Measurements from ENCODE around the gene ADGRG3.

The ADGRG3 gene

DNA sequence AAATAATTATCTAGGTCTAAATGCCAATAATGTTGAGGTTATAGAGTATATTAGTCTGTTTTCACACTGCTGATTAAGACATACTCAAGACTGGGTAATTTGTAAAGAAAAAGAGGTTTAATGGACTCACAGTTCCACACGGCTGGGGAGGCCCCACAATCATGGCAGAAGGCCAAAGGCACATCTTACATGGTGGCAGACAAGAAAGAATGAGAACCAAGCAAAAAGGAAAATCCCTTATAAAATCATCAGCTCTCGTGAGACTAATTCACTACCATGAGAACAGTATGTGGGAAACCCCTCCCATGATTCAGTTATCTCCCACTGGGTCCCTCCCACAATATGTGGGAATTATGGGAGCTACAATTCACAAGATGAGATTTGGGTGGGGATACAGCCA, 64.6 kb downstream of the ADGRG3 start:
- no peak for TF ChIP-seq CTCF (conservative IDR thresholded peaks at IDR 0.05; ENCODE audit: low read length)
- no peak for TF ChIP-seq EZH2phosphoT487 (IDR thresholded peaks at IDR 0.05; ENCODE audit: borderline replicate concordance)
- no peaks in the 10 kb centered on the region for H3K27me3 ChIP-seq (ENCODE audit: insufficient read depth, low read length, poor library complexity, severe bottlenecking)
- H4K20me1 ChIP-seq (ENCODE audit: insufficient read depth, low read length, poor library complexity, severe bottlenecking): no peaks in the 10 kb centered on the region
- H3K9ac ChIP-seq (ENCODE audit: low read depth, low read length, poor library complexity, severe bottlenecking): no peak overlapping the region
- no peaks in the 10 kb centered on the region for H3K9me3 ChIP-seq (ENCODE audit: insufficient read depth, low read depth, low read length)
- H3K4me1 ChIP-seq (ENCODE audit: insufficient read depth, low read length, poor library complexity, severe bottlenecking): peaks cover 16% of the 10 kb centered on the region
- H3K9me2 ChIP-seq (replicated peaks; ENCODE audit: low read depth, low read length): no peaks in the 10 kb centered on the region
- H3K4me2 ChIP-seq (ENCODE audit: low read depth, low read length, poor library complexity, severe bottlenecking): no peak overlapping the region
- no peak overlapping the region for H3K4me3 ChIP-seq (ENCODE audit: low read length, poor library complexity, severe bottlenecking)
- H3K36me3 ChIP-seq (ENCODE audit: insufficient read depth, low read length): no peaks in the 10 kb centered on the region
- H3K79me2 ChIP-seq (ENCODE audit: insufficient read depth, low read length): peaks cover 17% of the 10 kb centered on the region; the same call in 1 of the 2 replicates
- no peaks in the 10 kb centered on the region for H3F3A ChIP-seq (ENCODE audit: low read depth)
- H2AFZ ChIP-seq (ENCODE audit: low read length): no peak overlapping the region

DNA sequence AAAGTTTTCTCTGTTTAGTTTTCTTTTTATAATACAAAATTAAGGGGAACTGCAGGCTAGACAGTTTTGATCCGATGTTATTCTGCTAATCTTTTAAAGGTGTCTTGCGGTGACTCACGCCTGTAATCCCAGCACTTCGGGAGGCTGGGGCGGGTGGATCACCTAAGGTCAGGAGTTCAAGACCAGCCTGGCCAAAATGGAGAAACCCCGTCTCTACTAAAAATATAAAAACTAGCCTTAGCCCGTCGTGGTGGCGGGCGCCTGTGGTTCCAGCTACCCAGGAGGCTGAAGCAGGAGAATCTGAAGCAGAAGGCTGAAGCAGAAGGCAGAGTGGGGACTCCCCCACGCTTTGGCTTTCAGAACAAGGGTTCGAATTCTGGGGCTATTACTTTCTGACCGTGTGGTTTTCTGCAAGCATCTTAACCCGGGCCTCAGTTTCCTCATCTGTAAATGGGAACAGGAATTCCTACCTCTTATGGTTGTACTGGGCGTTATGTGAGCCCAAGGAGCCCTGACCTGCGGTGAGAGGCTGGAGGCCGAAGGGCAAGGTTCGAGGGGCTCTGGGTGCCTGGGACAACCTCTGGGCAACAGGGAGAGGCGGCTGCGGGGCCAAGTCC, 66.3 kb downstream of the ADGRG3 start:
- H3K4me1 ChIP-seq (ENCODE audit: insufficient read depth, low read length, poor library complexity, severe bottlenecking): peaks cover 21% of the 10 kb centered on the region
- H3K9ac ChIP-seq (ENCODE audit: low read depth, low read length, poor library complexity, severe bottlenecking): peak overlapping the region; percentile 91
- no peaks in the 10 kb centered on the region for H4K20me1 ChIP-seq (ENCODE audit: insufficient read depth, low read length, poor library complexity, severe bottlenecking)
- peaks cover 26% of the 10 kb centered on the region; the same call in 1 of the 2 replicates for H3K79me2 ChIP-seq (ENCODE audit: insufficient read depth, low read length)
- H2AFZ ChIP-seq (ENCODE audit: low read length): peak overlapping the region; percentile 74
- no peaks in the 10 kb centered on the region for H3F3A ChIP-seq (ENCODE audit: low read depth)
- no peaks in the 10 kb centered on the region for H3K27me3 ChIP-seq (ENCODE audit: insufficient read depth, low read length, poor library complexity, severe bottlenecking)
- TF ChIP-seq EZH2phosphoT487 (IDR thresholded peaks at IDR 0.05; ENCODE audit: borderline replicate concordance): no peak
- TF ChIP-seq CTCF (conservative IDR thresholded peaks at IDR 0.05; ENCODE audit: low read length): no peak
- no peaks in the 10 kb centered on the region for H3K36me3 ChIP-seq (ENCODE audit: insufficient read depth, low read length)
- H3K4me2 ChIP-seq (ENCODE audit: low read depth, low read length, poor library complexity, severe bottlenecking): peak overlapping the region; percentile 79
- H3K4me3 ChIP-seq (ENCODE audit: low read length, poor library complexity, severe bottlenecking): peak overlapping the region; percentile 82
- no peaks in the 10 kb centered on the region for H3K9me2 ChIP-seq (replicated peaks; ENCODE audit: low read depth, low read length)
- H3K9me3 ChIP-seq (ENCODE audit: insufficient read depth, low read depth, low read length): no peaks in the 10 kb centered on the region

- Histone ChIP-seq H3K4me1 (ENCODE audit: insufficient read depth, low read length, poor library complexity, severe bottlenecking) (peaks cover 21% of the 10 kb centered on the region), H4K20me1 (ENCODE audit: insufficient read depth, low read length, poor library complexity, severe bottlenecking) (no peaks in the 10 kb centered on the region), H3K4me2 (ENCODE audit: low read depth, low read length, poor library complexity, severe bottlenecking) (peak overlapping the region; percentile 97), H3K9ac (ENCODE audit: low read depth, low read length, poor library complexity, severe bottlenecking) (peak overlapping the region; percentile 91), H3K9me2 (replicated peaks; ENCODE audit: low read depth, low read length) (no peaks in the 10 kb centered on the region), H3K27me3 (ENCODE audit: insufficient read depth, low read length, poor library complexity, severe bottlenecking) (no peaks in the 10 kb centered on the region), H3F3A (ENCODE audit: low read depth) (no peaks in the 10 kb centered on the region), H3K79me2 (ENCODE audit: insufficient read depth, low read length) (peaks cover 30% of the 10 kb centered on the region; the same call in 1 of the 2 replicates), H3K36me3 (ENCODE audit: insufficient read depth, low read length) (no peaks in the 10 kb centered on the region), H2AFZ (ENCODE audit: low read length) (peak overlapping the region; percentile 74), H3K9me3 (ENCODE audit: insufficient read depth, low read depth, low read length) (no peaks in the 10 kb centered on the region), H3K4me3 (ENCODE audit: low read length, poor library complexity, severe bottlenecking) (peak overlapping the region; percentile 93)
- TF ChIP-seq EZH2phosphoT487 (IDR thresholded peaks at IDR 0.05; ENCODE audit: borderline replicate concordance) (no peak), CTCF (conservative IDR thresholded peaks at IDR 0.05; ENCODE audit: low read length) (no peak)
Observed at GRCh38 chr16:57734925-57735754, 67.0 kb downstream of the ADGRG3 start.

Data from Loucy (cell line).